SK-N-SH (cell line): ENCODE results near the gene R3HDML. TPM values are rescaled to one million over a fixed set of nuclear protein-coding genes. Genes with fewer than 3 reads are reported as not detected.

Source experiments
- CTCF ChIA-PET: fragments of 300-600, 350-600 bp; formaldehyde crosslinking; extraction: SDS; loops from one replicate; lab custom pipeline; 2021; lab: Yijun Ruan, JAX
- POLR2A ChIA-PET: fragments of 350-600 bp; sonication (Branson Sonifier 250); formaldehyde crosslinking; extraction: SDS; loops from one replicate; lab custom pipeline; 2020; ENCODE audit warnings: antibody characterized with exemption, inconsistent platforms; lab: Yijun Ruan, JAX
- DNase-seq: peaks from one replicate; pipeline ENCODE4 v3.0.0; 2012
- H2AFZ ChIP-seq: fragments of 200-600 bp; sonication (generic); 2 replicates; pipeline ENCODE4 v1.8.1; 2016; ENCODE audit warnings: antibody characterized with exemption, mild to moderate bottlenecking, low read depth
- H3F3A ChIP-seq: fragments of 200-600 bp; sonication (generic); replicated peaks from 2 replicates; pipeline ENCODE3; 2016; ENCODE audit warnings: antibody characterized with exemption, mild to moderate bottlenecking; ENCODE audit not compliant: insufficient read depth
- H3K27ac ChIP-seq, 2 experiments: fragments of 200-500 bp in 1 of 2; fragments of 200-600 bp in 1 of 2; sonication (Bioruptor generic) in 1 of 2; sonication (generic), shearing (Covaris generic) in 1 of 2; 2 replicates each; pipeline versions ENCODE4 v1.5.1 to v1.6.1; 2014 to 2016; ENCODE audit warnings: low read depth in 2 of 2, inconsistent platforms in 1 of 2, low read length in 1 of 2, mild to moderate bottlenecking in 1 of 2, mixed read lengths in 1 of 2
- H3K27me3 ChIP-seq: fragments of 200-600 bp; sonication (generic), shearing (Covaris generic); 2 replicates; pipeline ENCODE4 v1.6.1; 2016; ENCODE audit warnings: mixed run types; ENCODE audit not compliant: insufficient read depth
- H3K36me3 ChIP-seq, 2 experiments: fragments of 200-500 bp in 1 of 2; fragments of 200-600 bp in 1 of 2; sonication (Bioruptor generic) in 1 of 2; sonication (generic) in 1 of 2; replicated peaks in 1 of 2; 2 replicates each; pipeline versions ENCODE3 to v1.5.1; 2014 to 2016; ENCODE audit warnings: low read length in 1 of 2, mild to moderate bottlenecking in 1 of 2; ENCODE audit not compliant: insufficient read depth in 2 of 2, control insufficient read depth in 1 of 2
- H3K4me1 ChIP-seq, 2 experiments: fragments of 200-500 bp in 1 of 2; fragments of 200-600 bp in 1 of 2; sonication (Bioruptor generic) in 1 of 2; sonication (generic), shearing (Covaris generic) in 1 of 2; 2 replicates each; pipeline versions ENCODE4 v1.5.1 to v1.6.1; 2014 to 2016; ENCODE audit warnings: low read depth in 1 of 2, low read length in 1 of 2, mixed run types in 1 of 2; ENCODE audit not compliant: insufficient read depth in 2 of 2, control insufficient read depth in 1 of 2
- H3K4me2 ChIP-seq: fragments of 200-600 bp; sonication (generic), shearing (Covaris generic); 2 replicates; pipeline ENCODE4 v1.6.1; 2017; ENCODE audit warnings: mixed run types
- H3K4me3 ChIP-seq, 2 experiments: fragments of 200-500 bp in 1 of 2; fragments of 200-600 bp in 1 of 2; sonication (Bioruptor generic) in 1 of 2; sonication (generic), shearing (Covaris generic) in 1 of 2; 2 replicates each; pipeline versions ENCODE4 v1.5.1 to v1.8.1; 2014 to 2016; ENCODE audit warnings: low read depth in 2 of 2, inconsistent platforms in 1 of 2, low read length in 1 of 2, mild to moderate bottlenecking in 1 of 2, mixed read lengths in 1 of 2, moderate library complexity in 1 of 2
- H3K79me2 ChIP-seq: fragments of 200-600 bp; sonication (generic); 2 replicates; pipeline ENCODE4 v1.8.1; 2017; ENCODE audit warnings: mild to moderate bottlenecking; ENCODE audit not compliant: insufficient read depth
- H3K9ac ChIP-seq: fragments of 200-600 bp; sonication (generic); 2 replicates; pipeline ENCODE4 v1.6.1; 2017; ENCODE audit warnings: mixed run types
- H3K9me2 ChIP-seq: fragments of 200-600 bp; sonication (generic); 2 replicates; pipeline ENCODE4 v1.6.1; 2017; ENCODE audit warnings: mixed run types
- H3K9me3 ChIP-seq: fragments of 200-600 bp; sonication (generic); 2 replicates; pipeline ENCODE4 v1.6.1; 2017; ENCODE audit warnings: mixed run types, mild to moderate bottlenecking, moderate library complexity
- H4K20me1 ChIP-seq: fragments of 200-600 bp; sonication (generic); 2 replicates; pipeline ENCODE4 v1.6.1; 2017; ENCODE audit warnings: mild to moderate bottlenecking, mixed run types; ENCODE audit not compliant: insufficient read depth
- FOSL2 ChIP-seq: IDR thresholded peaks from 2 replicates; pipeline ENCODE4 v1.4.0; 2012; ENCODE audit warnings: low read depth, mild to moderate bottlenecking, moderate library complexity, borderline replicate concordance
- FOXJ3 ChIP-seq: sonication (generic); formaldehyde crosslinking; IDR thresholded peaks from 2 replicates; pipeline ENCODE4 v1.5.1; 2020; ENCODE audit warnings: mild to moderate bottlenecking, missing genetic modification reagents
- FOXM1 ChIP-seq: IDR thresholded peaks from 2 replicates; pipeline ENCODE4 v1.4.0; 2012; ENCODE audit warnings: low read depth, mild to moderate bottlenecking
- MEF2A ChIP-seq: IDR thresholded peaks from 2 replicates; pipeline ENCODE4 v1.4.0; 2012; ENCODE audit warnings: low read depth, borderline replicate concordance
- MXI1 ChIP-seq: IDR thresholded peaks from 2 replicates; pipeline ENCODE4 v1.6.1; 2012; ENCODE audit warnings: mild to moderate bottlenecking, low read depth, low read length, improper control_type of control experiment
- POLR2AphosphoS5 ChIP-seq: IDR thresholded peaks from 2 replicates; pipeline ENCODE4 v1.6.1; 2012; ENCODE audit warnings: low read depth, low read length
- RAD21 ChIP-seq: IDR thresholded peaks from 2 replicates; pipeline ENCODE4 v1.6.1; 2012; ENCODE audit warnings: mild to moderate bottlenecking, low read length
- RFX5 ChIP-seq: IDR thresholded peaks from 2 replicates; pipeline ENCODE4 v1.6.1; 2012; ENCODE audit warnings: mild to moderate bottlenecking, improper control_type of control experiment, low read length
- RXRA ChIP-seq: IDR thresholded peaks from 2 replicates; pipeline ENCODE4 v1.4.0; 2012; ENCODE audit warnings: low read depth, mild to moderate bottlenecking, borderline replicate concordance
- SMC3 ChIP-seq: IDR thresholded peaks from 2 replicates; pipeline ENCODE4 v1.6.1; 2012; ENCODE audit warnings: low read depth, low read length, improper control_type of control experiment
- WGBS: methylation state at CpG from one replicate; pipeline ENCODE4 v1.1.6; 2017; ENCODE audit warnings: low lambda C conversion rate; 5-methylcytosine and 5-hydroxymethylcytosine counted together
- polyA plus RNA-seq, 3 experiments: library from polyadenylated mRNA; depleted of rRNA; stranded (reverse); fragments of >200 nt; gene quantifications; 2 replicates each; pipeline ENCODE4 v1.2.3, GENCODE V29; 2012
- TF ChIP-seq, protein P1 (sequence below): IDR thresholded peaks from 2 replicates; pipeline ENCODE4 v1.6.1; 2012; ENCODE audit warnings: mild to moderate bottlenecking, low read depth, low read length, moderate library complexity
- TF ChIP-seq, protein P2 (sequence below): IDR thresholded peaks from 2 replicates; pipeline ENCODE4 v1.4.0; 2012; ENCODE audit warnings: low read depth
- TF ChIP-seq, protein P3 (sequence below): IDR thresholded peaks from 2 replicates; pipeline ENCODE4 v1.4.0; 2012; ENCODE audit warnings: low read depth, borderline replicate concordance

The R3HDML gene
- polyA plus RNA-seq, 1 of the 3 experiments (the other 2 are of a cell fraction): not detected

DNA sequence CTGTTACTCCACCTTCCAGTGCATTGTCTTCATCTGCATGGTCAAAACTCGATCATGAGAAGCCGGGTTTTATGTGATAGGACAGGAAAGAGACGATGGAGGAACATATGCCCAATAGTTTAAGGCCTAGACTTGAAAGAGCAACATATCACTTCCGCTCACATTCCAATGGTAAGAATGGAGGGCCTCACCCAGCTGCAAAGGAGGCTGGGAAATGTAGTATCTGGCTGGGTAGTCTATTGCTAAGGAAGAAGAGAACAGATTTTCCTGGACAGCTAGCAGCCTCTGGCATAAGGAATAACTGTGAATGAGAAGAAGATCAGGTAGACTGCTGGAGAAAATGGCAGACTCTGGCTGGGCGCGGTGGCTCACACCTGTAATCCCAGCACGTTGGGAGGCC lies 45.1 kb upstream of the R3HDML start:
- POLR2A ChIA-PET: no interaction called here
- Histone ChIP-seq H3K4me1 (no peaks in the 10 kb centered on the region), H3K4me3 (no peak overlapping the region), H3K9ac (no peak overlapping the region), H3K9me2 (no peaks in the 10 kb centered on the region), H3K27ac (no peak overlapping the region), H3F3A (no peaks in the 10 kb centered on the region), H3K9me3 (no peaks in the 10 kb centered on the region), H4K20me1 (no peaks in the 10 kb centered on the region), H2AFZ (no peak overlapping the region), H3K79me2 (no peaks in the 10 kb centered on the region), H3K27me3 (no peaks in the 10 kb centered on the region), H3K4me2 (no peak overlapping the region), H3K36me3 (no peaks in the 10 kb centered on the region)
- TF ChIP-seq RXRA (no peak), SMC3 (no peak), MXI1 (no peak), RFX5 (no peak), FOXM1 (no peak), FOXJ3 (CRISPR knock-in tag) (no peak), POLR2AphosphoS5 (no peak), FOSL2 (no peak), RAD21 (no peak), MEF2A (no peak)
- TF ChIP-seq, protein P1, sequence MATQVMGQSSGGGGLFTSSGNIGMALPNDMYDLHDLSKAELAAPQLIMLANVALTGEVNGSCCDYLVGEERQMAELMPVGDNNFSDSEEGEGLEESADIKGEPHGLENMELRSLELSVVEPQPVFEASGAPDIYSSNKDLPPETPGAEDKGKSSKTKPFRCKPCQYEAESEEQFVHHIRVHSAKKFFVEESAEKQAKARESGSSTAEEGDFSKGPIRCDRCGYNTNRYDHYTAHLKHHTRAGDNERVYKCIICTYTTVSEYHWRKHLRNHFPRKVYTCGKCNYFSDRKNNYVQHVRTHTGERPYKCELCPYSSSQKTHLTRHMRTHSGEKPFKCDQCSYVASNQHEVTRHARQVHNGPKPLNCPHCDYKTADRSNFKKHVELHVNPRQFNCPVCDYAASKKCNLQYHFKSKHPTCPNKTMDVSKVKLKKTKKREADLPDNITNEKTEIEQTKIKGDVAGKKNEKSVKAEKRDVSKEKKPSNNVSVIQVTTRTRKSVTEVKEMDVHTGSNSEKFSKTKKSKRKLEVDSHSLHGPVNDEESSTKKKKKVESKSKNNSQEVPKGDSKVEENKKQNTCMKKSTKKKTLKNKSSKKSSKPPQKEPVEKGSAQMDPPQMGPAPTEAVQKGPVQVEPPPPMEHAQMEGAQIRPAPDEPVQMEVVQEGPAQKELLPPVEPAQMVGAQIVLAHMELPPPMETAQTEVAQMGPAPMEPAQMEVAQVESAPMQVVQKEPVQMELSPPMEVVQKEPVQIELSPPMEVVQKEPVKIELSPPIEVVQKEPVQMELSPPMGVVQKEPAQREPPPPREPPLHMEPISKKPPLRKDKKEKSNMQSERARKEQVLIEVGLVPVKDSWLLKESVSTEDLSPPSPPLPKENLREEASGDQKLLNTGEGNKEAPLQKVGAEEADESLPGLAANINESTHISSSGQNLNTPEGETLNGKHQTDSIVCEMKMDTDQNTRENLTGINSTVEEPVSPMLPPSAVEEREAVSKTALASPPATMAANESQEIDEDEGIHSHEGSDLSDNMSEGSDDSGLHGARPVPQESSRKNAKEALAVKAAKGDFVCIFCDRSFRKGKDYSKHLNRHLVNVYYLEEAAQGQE: no peak
- TF ChIP-seq, protein P2, sequence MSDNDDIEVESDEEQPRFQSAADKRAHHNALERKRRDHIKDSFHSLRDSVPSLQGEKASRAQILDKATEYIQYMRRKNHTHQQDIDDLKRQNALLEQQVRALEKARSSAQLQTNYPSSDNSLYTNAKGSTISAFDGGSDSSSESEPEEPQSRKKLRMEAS: no peak
- TF ChIP-seq, protein P3, sequence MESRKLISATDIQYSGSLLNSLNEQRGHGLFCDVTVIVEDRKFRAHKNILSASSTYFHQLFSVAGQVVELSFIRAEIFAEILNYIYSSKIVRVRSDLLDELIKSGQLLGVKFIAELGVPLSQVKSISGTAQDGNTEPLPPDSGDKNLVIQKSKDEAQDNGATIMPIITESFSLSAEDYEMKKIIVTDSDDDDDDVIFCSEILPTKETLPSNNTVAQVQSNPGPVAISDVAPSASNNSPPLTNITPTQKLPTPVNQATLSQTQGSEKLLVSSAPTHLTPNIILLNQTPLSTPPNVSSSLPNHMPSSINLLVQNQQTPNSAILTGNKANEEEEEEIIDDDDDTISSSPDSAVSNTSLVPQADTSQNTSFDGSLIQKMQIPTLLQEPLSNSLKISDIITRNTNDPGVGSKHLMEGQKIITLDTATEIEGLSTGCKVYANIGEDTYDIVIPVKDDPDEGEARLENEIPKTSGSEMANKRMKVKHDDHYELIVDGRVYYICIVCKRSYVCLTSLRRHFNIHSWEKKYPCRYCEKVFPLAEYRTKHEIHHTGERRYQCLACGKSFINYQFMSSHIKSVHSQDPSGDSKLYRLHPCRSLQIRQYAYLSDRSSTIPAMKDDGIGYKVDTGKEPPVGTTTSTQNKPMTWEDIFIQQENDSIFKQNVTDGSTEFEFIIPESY: no peak
- DNase-seq: no peak
- WGBS: 74% methylated on average over 7 of the region's 7 CpGs
- CTCF ChIA-PET: interaction anchor here (1.2 to 5.0 kb wide), 2 partner anchors 10 to 19 kb away, joined by 3 to 24 read pairs; partner anchors contain the start of gene FITM2
